ENCODE results near the gene CHN1. TPM values are rescaled to one million over a fixed set of nuclear protein-coding genes. Genes with fewer than 3 reads are reported as not detected.

Gene CHN1
- total RNA-seq, 1 donor, result 2.3 TPM

- peak; percentile 95 for DNase-seq (ENCODE audit: low read depth)
- no peak overlapping the region for H3K4me3 ChIP-seq (ENCODE audit: low read depth, low read length)
- TF ChIP-seq CTCF (IDR thresholded peaks at IDR 0.05; ENCODE audit: insufficient read depth, low read length), result no peak
Observed at GRCh38 chr2:174787487-174788205, 217.5 kb downstream of the CHN1 start.

GRCh38 chr2:174786066-174786725, 219.0 kb downstream of the CHN1 start:
- H3K4me3 ChIP-seq (ENCODE audit: low read depth, low read length), result no peak overlapping the region
- no peak for TF ChIP-seq CTCF (IDR thresholded peaks at IDR 0.05; ENCODE audit: insufficient read depth, low read length)
- peak; percentile 74 for DNase-seq (ENCODE audit: low read depth)

- no peak for DNase-seq (ENCODE audit: low read depth)
- no peak overlapping the region for H3K4me3 ChIP-seq (ENCODE audit: low read depth, low read length)
Observed at GRCh38 chr2:174785481-174785880, 219.7 kb downstream of the CHN1 start.

GRCh38 chr2:174784909-174785308, 220.3 kb downstream of the CHN1 start:
- TF ChIP-seq CTCF (IDR thresholded peaks at IDR 0.05; ENCODE audit: insufficient read depth, low read length), result no peak
- H3K4me3 ChIP-seq (ENCODE audit: low read depth, low read length), result no peak overlapping the region
- DNase-seq (ENCODE audit: low read depth), result no peak

More at GRCh38 chr2:174785481-174785880, 219.7 kb downstream of the CHN1 start:
- TF ChIP-seq CTCF (IDR thresholded peaks at IDR 0.05; ENCODE audit: insufficient read depth, low read length), result no peak

GRCh38 chr2:174784316-174784715, 220.9 kb downstream of the CHN1 start:
- H3K4me3 ChIP-seq (ENCODE audit: low read depth, low read length), result no peak overlapping the region
- DNase-seq (ENCODE audit: low read depth), result no peak
- no peak for TF ChIP-seq CTCF (IDR thresholded peaks at IDR 0.05; ENCODE audit: insufficient read depth, low read length)

GRCh38 chr2:174781996-174782395, 223.2 kb downstream of the CHN1 start:
- no peak for DNase-seq (ENCODE audit: low read depth)
- no peak overlapping the region for H3K4me3 ChIP-seq (ENCODE audit: low read depth, low read length)
- no peak for TF ChIP-seq CTCF (IDR thresholded peaks at IDR 0.05; ENCODE audit: insufficient read depth, low read length)
